ENCODE data around the gene CTSW. TPM values are rescaled to one million over a fixed set of nuclear protein-coding genes. Genes with fewer than 3 reads are reported as not detected.

CTSW gene
- polyA plus RNA-seq, 3 donors, result 0.71 to 1.3 (median 0.78) TPM

- H3K79me2 ChIP-seq (ENCODE audit: insufficient read depth, low read length), result peaks cover 40% of the 10 kb centered on the region
- no peak overlapping the region for H3K4me2 ChIP-seq (replicated peaks; ENCODE audit: extremely low read depth, low read length, poor library complexity, severe bottlenecking)
- no peak overlapping the region for H3K27ac ChIP-seq (ENCODE audit: low read depth in 1 of 2, low read length in 2 of 2)
- H3K4me3 ChIP-seq (replicated peaks in 1 of 3; ENCODE audit: low read depth in 2 of 3, low read length in 3 of 3), result no peak overlapping the region
- H3K27me3 ChIP-seq (ENCODE audit: control insufficient read depth in 2 of 2, insufficient read depth in 2 of 2, low read length in 2 of 2), result no peaks in the 10 kb centered on the region
- H3K36me3 Mint-ChIP-seq, result peaks cover 16 to 19% of the 10 kb centered on the region in 2 donors
- no peaks in the 10 kb centered on the region for H3K9me3 ChIP-seq (replicated peaks in 1 of 2; ENCODE audit: control insufficient read depth in 1 of 2, insufficient read depth in 1 of 2, low read length in 2 of 2)
- no peak overlapping the region for H3K27ac Mint-ChIP-seq
- no peak overlapping the region for H3K9ac ChIP-seq (ENCODE audit: insufficient read depth, low read length, poor library complexity, severe bottlenecking)
- no peaks in the 10 kb centered on the region for H3K27me3 Mint-ChIP-seq (ENCODE audit: low read depth in 3 of 3)
- H3K36me3 ChIP-seq (replicated peaks in 1 of 2; ENCODE audit: control insufficient read depth in 1 of 2, insufficient read depth in 2 of 2, low read length in 2 of 2), result peaks cover 0 to 5% of the 10 kb centered on the region in 2 donors
- H3K4me1 Mint-ChIP-seq, result peaks cover 40% of the 10 kb centered on the region
- DNase-seq, result no peak
- intact Hi-C loops (cut with micrococcal nuclease), result no loop called here
- peaks cover 12% of the 10 kb centered on the region for H4K20me1 ChIP-seq (ENCODE audit: insufficient read depth, low read length)
- no peak for TF ChIP-seq CTCF (IDR thresholded peaks at IDR 0.05)
- no peak overlapping the region for H2AFZ ChIP-seq (ENCODE audit: insufficient read depth, low read depth, low read length, poor library complexity, severe bottlenecking)
- H3K9me3 Mint-ChIP-seq, result no peaks in the 10 kb centered on the region
- no peak overlapping the region for H3K4me3 Mint-ChIP-seq
- WGBS (ENCODE audit: insufficient coverage), result 100% methylated on average over 3 of the region's 5 CpGs
- H3K4me1 ChIP-seq (ENCODE audit: control insufficient read depth in 1 of 2, insufficient read depth in 2 of 2, low read length in 2 of 2), result peaks cover 57 to 66% of the 10 kb centered on the region in 2 donors
These were observed 15.9 kb downstream of the CTSW start for GRCh38 chr11:65895482-65895981.

- H3K9me3 Mint-ChIP-seq, result no peaks in the 10 kb centered on the region
- H3K4me1 ChIP-seq (ENCODE audit: control insufficient read depth in 1 of 2, insufficient read depth in 2 of 2, low read length in 2 of 2), result peaks cover 55 to 64% of the 10 kb centered on the region in 2 donors
- H4K20me1 ChIP-seq (ENCODE audit: insufficient read depth, low read length), result peaks cover 12% of the 10 kb centered on the region
- intact Hi-C loops (cut with micrococcal nuclease), result no loop called here
- no peaks in the 10 kb centered on the region for H3K27me3 ChIP-seq (ENCODE audit: control insufficient read depth in 2 of 2, insufficient read depth in 2 of 2, low read length in 2 of 2)
- H3K4me2 ChIP-seq (replicated peaks; ENCODE audit: extremely low read depth, low read length, poor library complexity, severe bottlenecking), result no peak overlapping the region
- peaks cover 43% of the 10 kb centered on the region for H3K4me1 Mint-ChIP-seq
- no peaks in the 10 kb centered on the region for H3K9me3 ChIP-seq (replicated peaks in 1 of 2; ENCODE audit: control insufficient read depth in 1 of 2, insufficient read depth in 1 of 2, low read length in 2 of 2)
- DNase-seq, result peak in 1 of 3 donors; percentile 48
- H3K9ac ChIP-seq (ENCODE audit: insufficient read depth, low read length, poor library complexity, severe bottlenecking), result no peak overlapping the region
- H3K27ac ChIP-seq (ENCODE audit: low read depth in 1 of 2, low read length in 2 of 2), result no peak overlapping the region
- H3K4me3 Mint-ChIP-seq, result no peak overlapping the region
- H3K27me3 Mint-ChIP-seq (ENCODE audit: low read depth in 3 of 3), result no peaks in the 10 kb centered on the region
- no peak overlapping the region for H2AFZ ChIP-seq (ENCODE audit: insufficient read depth, low read depth, low read length, poor library complexity, severe bottlenecking)
- peaks cover 32% of the 10 kb centered on the region for H3K79me2 ChIP-seq (ENCODE audit: insufficient read depth, low read length)
- peaks cover 0 to 5% of the 10 kb centered on the region in 2 donors for H3K36me3 ChIP-seq (replicated peaks in 1 of 2; ENCODE audit: control insufficient read depth in 1 of 2, insufficient read depth in 2 of 2, low read length in 2 of 2)
- peaks cover 16 to 19% of the 10 kb centered on the region in 2 donors for H3K36me3 Mint-ChIP-seq
- 96% methylated on average over 12 of the region's 14 CpGs for WGBS (ENCODE audit: insufficient coverage)
- no peak for TF ChIP-seq CTCF (IDR thresholded peaks at IDR 0.05)
- no peak overlapping the region for H3K4me3 ChIP-seq (replicated peaks in 1 of 3; ENCODE audit: low read depth in 2 of 3, low read length in 3 of 3)
- peak overlapping the region in 2 of 7 donors; percentile 54 to 76 for H3K27ac Mint-ChIP-seq
These were observed 16.7 kb downstream of the CTSW start for GRCh38 chr11:65896034-65896999.
